IgD-negative memory B cell (primary cell): Measurements from ENCODE around the gene EZH2. TPM values are rescaled to one million over a fixed set of nuclear protein-coding genes. Genes with fewer than 3 reads are reported as not detected.

ENCODE experiments used
- H3K27ac Mint-ChIP-seq, 3 donors: one replicate each; pipeline ENCODE4 v1.8.0; 2020 to 2022; ENCODE audit warnings: mild to moderate bottlenecking in 3 of 3, mixed read lengths in 3 of 3, moderate library complexity in 1 of 3
- H3K27me3 Mint-ChIP-seq: one replicate; pipeline ENCODE4 v1.8.0; 2021; ENCODE audit warnings: mixed read lengths
- H3K36me3 Mint-ChIP-seq: one replicate; pipeline ENCODE4 v1.8.0; 2020; ENCODE audit warnings: mild to moderate bottlenecking, mixed read lengths
- H3K4me1 Mint-ChIP-seq, 3 donors: one replicate each; pipeline ENCODE4 v1.8.0; 2020 to 2022; ENCODE audit warnings: mixed read lengths in 3 of 3, mild to moderate bottlenecking in 1 of 3
- H3K4me3 Mint-ChIP-seq, 4 donors: one replicate each; pipeline ENCODE4 v1.8.0; 2020 to 2022; ENCODE audit warnings: mild to moderate bottlenecking in 4 of 4, mixed read lengths in 4 of 4, moderate library complexity in 3 of 4
- H3K9me3 Mint-ChIP-seq, 3 donors: one replicate each; pipeline ENCODE4 v1.8.0; 2020 to 2021; ENCODE audit warnings: mixed read lengths in 3 of 3, mild to moderate bottlenecking in 1 of 3
- polyA plus RNA-seq: library from polyadenylated mRNA; unstranded; fragments of 300-500 nt; fragmentation: Illumina TruSeq; gene quantifications from one replicate; pipeline ENCODE4 v1.2.3, GENCODE V29; 2021

The EZH2 gene
- 2.6 TPM for polyA plus RNA-seq

DNA sequence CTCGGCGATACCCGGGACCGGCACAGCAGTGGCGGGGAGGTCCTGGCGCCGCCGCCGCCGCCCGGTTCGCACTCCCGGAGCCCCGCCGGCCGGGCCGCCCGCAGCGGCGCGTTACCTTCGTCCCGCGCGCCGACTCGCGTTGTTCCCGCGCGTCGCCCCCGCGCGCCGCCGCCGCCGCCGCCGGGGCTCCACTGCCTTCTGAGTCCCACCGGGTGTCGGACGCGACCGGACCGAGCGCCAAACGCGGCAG, at the start of gene EZH2:
TSS of gene EZH2 (minus strand) at position 243 of the 250 bp plus-strand sequence. CDS start 36,993 bp downstream, outside the sequence.
- peaks cover 10 to 20% (median 15%) of the 10 kb centered on the region in 3 donors for H3K4me1 Mint-ChIP-seq
- peak within 1 kb of the TSS; percentile 92 to 97 (median 96) for H3K27ac Mint-ChIP-seq
- H3K27me3 Mint-ChIP-seq = peaks cover 4% of the 10 kb centered on the region
- no peaks in the 10 kb centered on the region for H3K9me3 Mint-ChIP-seq
- peak within 1 kb of the TSS; percentile 91 to 99 (median 95) for H3K4me3 Mint-ChIP-seq
- H3K36me3 Mint-ChIP-seq = no peaks in the 10 kb centered on the region

GRCh38 chr7:148931470-148931869, 47.4 kb upstream of the EZH2 start:
- no peaks in the 10 kb centered on the region for H3K27me3 Mint-ChIP-seq
- H3K4me1 Mint-ChIP-seq = peaks cover 0 to 2% (median 0%) of the 10 kb centered on the region in 3 donors
- no peak overlapping the region for H3K4me3 Mint-ChIP-seq
- no peaks in the 10 kb centered on the region for H3K9me3 Mint-ChIP-seq
- H3K36me3 Mint-ChIP-seq = peaks cover 2% of the 10 kb centered on the region
- no peak overlapping the region for H3K27ac Mint-ChIP-seq

DNA sequence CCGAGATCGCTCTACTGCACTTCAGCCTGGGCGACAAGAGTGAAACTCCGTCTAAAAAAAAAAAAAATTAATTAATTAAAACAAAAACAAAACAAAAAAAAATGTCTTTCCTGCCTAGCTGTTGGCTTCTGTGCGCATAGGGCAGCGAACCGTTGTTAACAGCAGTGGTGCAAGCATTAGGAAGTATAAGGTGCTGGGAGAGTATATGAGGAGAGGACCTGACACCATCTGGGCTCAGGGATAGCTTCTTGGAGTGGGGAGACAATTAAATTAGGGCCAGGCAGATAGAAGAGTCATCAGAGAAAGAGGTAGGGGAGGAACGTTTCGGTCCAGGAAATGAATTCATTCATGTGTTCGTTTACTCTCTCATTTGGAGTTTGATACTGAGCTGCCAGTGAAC, 46.2 kb upstream of the EZH2 start:
- peaks cover 2% of the 10 kb centered on the region for H3K36me3 Mint-ChIP-seq
- peak overlapping the region in 1 of 4 donors; percentile 71 for H3K4me3 Mint-ChIP-seq
- H3K9me3 Mint-ChIP-seq = no peaks in the 10 kb centered on the region
- H3K27me3 Mint-ChIP-seq = no peaks in the 10 kb centered on the region
- peaks cover 0 to 2% (median 0%) of the 10 kb centered on the region in 3 donors for H3K4me1 Mint-ChIP-seq
- no peak overlapping the region for H3K27ac Mint-ChIP-seq

DNA sequence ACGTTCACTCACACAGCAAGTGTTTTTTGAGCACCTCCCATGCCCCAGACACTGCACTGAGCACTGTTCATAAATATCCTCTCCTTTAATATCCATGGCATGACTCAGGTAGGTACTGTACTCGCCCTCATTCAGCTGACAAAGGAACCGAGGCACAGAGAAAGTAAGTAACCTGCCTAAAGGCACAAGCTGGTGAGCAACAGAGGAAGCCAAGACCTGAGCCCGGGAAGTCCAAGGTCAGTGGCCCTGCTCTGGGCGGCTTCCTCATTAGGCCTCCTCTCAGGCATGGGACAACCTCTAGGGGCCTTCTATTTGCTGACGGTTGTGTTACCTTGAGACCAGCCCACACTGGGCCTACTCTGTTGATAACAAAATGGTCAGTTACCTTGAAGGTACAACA, 45.1 kb upstream of the EZH2 start:
- H3K36me3 Mint-ChIP-seq = peaks cover 2% of the 10 kb centered on the region
- H3K9me3 Mint-ChIP-seq = no peaks in the 10 kb centered on the region
- no peak overlapping the region for H3K4me3 Mint-ChIP-seq
- no peaks in the 10 kb centered on the region for H3K27me3 Mint-ChIP-seq
- H3K27ac Mint-ChIP-seq = no peak overlapping the region
- H3K4me1 Mint-ChIP-seq = peaks cover 0 to under 1% (median 0%) of the 10 kb centered on the region in 3 donors

DNA sequence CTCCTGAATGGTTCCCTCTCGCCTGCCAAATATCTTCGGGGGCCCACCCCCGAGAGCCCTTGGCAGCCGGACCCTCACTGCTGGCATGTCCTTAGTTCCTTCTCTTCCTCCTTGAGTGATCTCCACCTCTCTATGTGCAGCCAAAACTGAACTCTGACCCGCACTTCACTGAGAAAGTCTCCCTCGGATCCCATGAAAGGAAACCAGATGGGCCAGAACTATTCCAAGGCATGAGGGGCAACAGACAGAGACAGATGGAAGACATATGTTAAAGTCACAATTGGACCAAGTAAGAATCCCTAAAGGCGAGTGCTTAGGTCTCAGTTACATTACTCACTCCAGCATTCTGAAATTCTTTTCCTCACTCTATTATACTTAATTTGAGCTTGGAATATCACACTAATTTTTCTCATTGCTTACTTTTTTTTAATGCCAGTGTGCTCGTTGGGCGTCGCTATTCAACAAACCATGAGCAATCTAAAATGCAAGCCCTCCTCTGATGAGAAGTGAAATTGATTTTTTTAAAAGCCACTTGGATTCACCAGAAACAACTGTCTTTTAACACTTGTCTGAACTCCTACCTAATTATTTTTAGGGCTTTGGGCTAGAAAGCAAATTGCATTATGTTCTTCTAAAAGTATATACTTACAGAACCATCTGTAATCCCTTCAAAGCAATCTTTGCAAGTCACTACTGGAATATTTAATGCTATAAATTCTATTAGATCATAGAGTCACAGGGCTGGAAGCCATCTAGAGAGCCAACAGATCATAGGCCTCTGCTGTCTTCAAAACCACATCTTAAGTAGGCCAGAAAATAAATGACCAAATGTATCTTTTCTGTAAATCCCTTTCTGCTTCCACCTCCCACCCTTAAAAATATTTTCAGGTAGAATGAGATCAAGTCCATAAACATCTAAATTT, 43.3 kb upstream of the EZH2 start:
- Mint-ChIP-seq H3K4me1 (no peaks in the 10 kb centered on the region), H3K36me3 (peaks cover 2% of the 10 kb centered on the region), H3K27me3 (no peaks in the 10 kb centered on the region), H3K9me3 (no peaks in the 10 kb centered on the region), H3K27ac (no peak overlapping the region), H3K4me3 (no peak overlapping the region)

DNA sequence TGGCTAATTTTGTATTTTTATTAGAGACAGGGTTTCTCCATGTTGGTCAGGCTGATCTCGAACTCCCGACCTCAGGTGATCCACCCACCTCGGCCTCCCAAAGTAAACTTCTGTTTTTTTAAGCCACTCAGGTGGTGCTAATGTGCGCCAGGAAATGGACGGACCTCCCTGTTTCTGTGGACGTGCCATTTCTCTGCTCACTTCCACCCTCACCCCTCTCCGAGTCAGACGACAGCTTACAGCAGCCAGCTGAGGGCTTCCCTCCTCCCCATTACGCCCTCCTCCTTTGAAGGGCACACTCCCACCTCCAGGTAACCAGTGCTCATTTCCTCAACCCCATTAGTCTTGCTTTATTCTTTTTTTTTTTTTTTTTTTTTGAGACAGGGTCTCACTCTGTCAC, 41.7 kb upstream of the EZH2 start:
- Mint-ChIP-seq H3K27ac (no peak overlapping the region), H3K4me1 (peaks cover 0 to 1% (median 0%) of the 10 kb centered on the region in 3 donors), H3K27me3 (no peaks in the 10 kb centered on the region), H3K4me3 (no peak overlapping the region), H3K36me3 (peaks cover 4% of the 10 kb centered on the region), H3K9me3 (no peaks in the 10 kb centered on the region)

DNA sequence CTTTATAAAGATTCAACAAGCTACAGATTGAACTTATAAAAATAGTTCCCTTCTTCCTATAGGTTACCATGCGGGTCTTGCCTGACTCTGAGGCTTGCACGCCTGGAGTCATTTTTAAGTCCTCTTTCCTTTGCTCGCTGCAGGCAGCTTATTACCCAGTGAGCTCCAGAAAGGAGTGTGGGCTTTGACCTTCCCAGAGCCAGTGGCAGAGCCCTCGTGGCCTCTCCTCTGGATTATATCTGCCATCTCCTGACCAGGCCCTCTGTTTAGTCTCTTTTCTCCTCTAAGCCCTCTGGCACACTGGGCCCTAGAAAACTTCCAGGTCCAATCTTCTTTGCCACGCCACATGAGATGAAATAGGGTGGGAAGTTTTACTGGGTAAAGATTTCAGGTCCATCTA, 39.9 kb upstream of the EZH2 start:
- no peaks in the 10 kb centered on the region for H3K27me3 Mint-ChIP-seq
- peaks cover 0 to 2% (median 1%) of the 10 kb centered on the region in 3 donors for H3K4me1 Mint-ChIP-seq
- no peaks in the 10 kb centered on the region for H3K9me3 Mint-ChIP-seq
- H3K4me3 Mint-ChIP-seq = no peak overlapping the region
- no peak overlapping the region for H3K27ac Mint-ChIP-seq
- peaks cover 4% of the 10 kb centered on the region for H3K36me3 Mint-ChIP-seq

DNA sequence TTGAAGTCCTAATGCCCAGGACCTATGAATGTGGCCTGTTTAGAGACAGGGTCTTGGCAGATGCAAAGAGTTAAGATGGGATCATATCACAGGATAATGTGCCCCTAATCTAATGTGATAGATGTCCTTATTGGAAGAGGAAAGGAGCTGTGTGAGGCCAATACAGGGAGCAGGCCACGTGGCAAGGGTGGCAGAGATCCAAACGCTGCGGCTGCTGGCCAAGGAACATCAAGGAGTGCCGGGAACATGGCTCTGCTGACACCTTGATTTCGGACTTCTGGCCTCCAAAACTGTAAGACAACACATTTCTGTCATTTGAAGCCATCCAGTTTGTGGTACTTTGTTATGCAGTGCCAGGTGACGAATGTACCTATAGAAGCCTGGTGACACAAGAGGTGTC, 37.7 kb upstream of the EZH2 start:
- peaks cover 3% of the 10 kb centered on the region for H3K36me3 Mint-ChIP-seq
- H3K4me1 Mint-ChIP-seq = peaks cover 0 to 3% (median 1%) of the 10 kb centered on the region in 3 donors
- H3K9me3 Mint-ChIP-seq = peaks cover 0 to 2% (median 0%) of the 10 kb centered on the region in 3 donors
- H3K27ac Mint-ChIP-seq = no peak overlapping the region
- H3K4me3 Mint-ChIP-seq = no peak overlapping the region
- no peaks in the 10 kb centered on the region for H3K27me3 Mint-ChIP-seq

DNA sequence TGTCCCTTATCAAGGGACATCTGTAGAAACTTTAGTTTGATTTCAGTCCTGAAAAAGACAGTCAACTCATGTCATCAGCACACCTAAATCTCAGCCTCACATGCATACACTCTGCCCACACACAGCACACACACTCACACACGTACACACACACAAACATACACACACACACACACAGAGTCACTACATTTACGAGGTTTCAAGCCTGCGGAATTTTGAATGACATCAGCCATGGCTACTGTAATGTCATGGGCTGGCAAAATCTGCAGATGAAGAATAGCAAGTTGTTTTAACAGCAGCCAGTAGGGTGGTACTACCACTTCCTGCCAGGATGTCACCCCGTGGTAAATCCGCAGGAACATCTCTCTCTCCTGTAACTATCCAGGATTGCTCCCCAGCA, 37.1 kb upstream of the EZH2 start:
- no peak overlapping the region for H3K4me3 Mint-ChIP-seq
- H3K27me3 Mint-ChIP-seq = no peaks in the 10 kb centered on the region
- H3K4me1 Mint-ChIP-seq = peaks cover 2 to 3% (median 3%) of the 10 kb centered on the region in 3 donors
- H3K9me3 Mint-ChIP-seq = peaks cover 0 to 2% (median 0%) of the 10 kb centered on the region in 3 donors
- no peak overlapping the region for H3K27ac Mint-ChIP-seq
- peaks cover 2% of the 10 kb centered on the region for H3K36me3 Mint-ChIP-seq

DNA sequence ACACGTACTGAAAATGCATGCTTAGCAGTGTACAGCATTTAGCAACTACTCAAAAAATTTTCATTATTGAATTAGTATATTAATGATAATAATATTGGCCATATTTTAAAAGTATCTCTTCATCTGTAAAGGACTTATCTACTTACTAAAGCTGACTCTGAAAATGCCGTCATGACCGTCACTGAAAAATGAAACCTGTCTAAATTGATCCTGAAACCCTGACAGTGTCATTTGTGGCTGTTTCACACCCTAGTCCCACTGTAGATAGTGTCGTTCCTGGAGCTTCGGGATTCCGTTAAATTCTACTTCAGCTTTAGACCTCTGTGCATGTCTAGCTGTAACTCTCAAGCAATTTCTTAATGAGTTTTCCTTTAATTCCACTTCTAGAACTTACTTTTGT, 35.8 kb upstream of the EZH2 start:
- peaks cover 2% of the 10 kb centered on the region for H3K36me3 Mint-ChIP-seq
- peak overlapping the region in 1 of 3 donors; percentile 59 for H3K27ac Mint-ChIP-seq
- no peak overlapping the region for H3K4me3 Mint-ChIP-seq
- H3K27me3 Mint-ChIP-seq = peaks cover 4% of the 10 kb centered on the region
- H3K9me3 Mint-ChIP-seq = peaks cover 0 to 2% (median 0%) of the 10 kb centered on the region in 3 donors
- H3K4me1 Mint-ChIP-seq = peaks cover 9 to 13% (median 9%) of the 10 kb centered on the region in 3 donors

DNA sequence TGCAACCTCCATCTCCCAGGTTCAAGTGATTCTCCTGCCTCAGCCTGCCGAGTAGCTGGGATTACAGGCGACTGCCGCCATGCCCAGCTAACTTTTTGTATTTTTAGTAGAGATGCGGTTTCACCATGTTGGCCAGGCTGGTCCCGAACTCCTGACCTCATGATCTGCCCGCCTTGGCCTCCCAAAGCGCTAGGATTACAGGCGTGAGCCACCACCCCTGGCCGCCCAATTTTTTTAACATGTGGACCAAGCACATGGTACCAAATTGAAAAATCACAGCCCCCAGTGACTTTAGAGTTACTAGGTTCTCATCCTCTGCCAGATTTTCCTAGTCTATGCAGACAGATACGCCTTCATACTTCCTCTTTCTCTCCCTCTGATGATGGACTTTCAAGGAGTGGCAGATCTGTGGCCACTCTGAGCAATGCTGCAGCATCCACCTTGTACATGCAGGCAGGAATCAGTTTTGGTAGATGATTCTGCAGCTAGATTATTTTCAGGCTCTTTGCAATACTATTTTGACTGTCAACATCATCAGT, 34.0 kb upstream of the EZH2 start:
- peaks cover 0 to 2% (median 0%) of the 10 kb centered on the region in 3 donors for H3K9me3 Mint-ChIP-seq
- H3K27ac Mint-ChIP-seq = no peak overlapping the region
- H3K4me3 Mint-ChIP-seq = no peak overlapping the region
- peaks cover 24 to 26% (median 26%) of the 10 kb centered on the region in 3 donors for H3K4me1 Mint-ChIP-seq
- H3K36me3 Mint-ChIP-seq = peaks cover 2% of the 10 kb centered on the region
- H3K27me3 Mint-ChIP-seq = peaks cover 4% of the 10 kb centered on the region

DNA sequence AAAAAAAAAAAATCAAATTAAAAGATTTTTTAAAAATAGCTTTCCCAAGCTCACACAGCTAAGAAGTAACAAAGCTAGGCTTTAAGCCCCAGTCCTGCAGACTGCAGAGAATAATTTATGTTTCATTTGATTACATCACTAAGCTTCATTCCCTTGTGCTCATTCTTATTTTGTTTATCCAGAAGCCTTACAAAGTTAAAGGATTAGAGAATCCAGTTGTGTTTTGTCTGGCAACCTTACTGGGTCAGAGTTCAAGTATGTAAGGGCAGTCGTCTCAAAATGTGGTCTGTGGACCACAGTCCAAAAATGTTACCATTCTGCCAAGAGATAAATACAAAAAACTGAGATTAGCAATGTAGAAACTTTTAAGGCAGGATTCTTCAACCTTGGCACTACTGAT, 32.1 kb upstream of the EZH2 start:
- peaks cover 0 to 2% (median 0%) of the 10 kb centered on the region in 3 donors for H3K9me3 Mint-ChIP-seq
- peaks cover 28 to 36% (median 34%) of the 10 kb centered on the region in 3 donors for H3K4me1 Mint-ChIP-seq
- H3K4me3 Mint-ChIP-seq = no peak overlapping the region
- H3K27me3 Mint-ChIP-seq = peaks cover 4% of the 10 kb centered on the region
- no peak overlapping the region for H3K27ac Mint-ChIP-seq
- H3K36me3 Mint-ChIP-seq = no peaks in the 10 kb centered on the region

DNA sequence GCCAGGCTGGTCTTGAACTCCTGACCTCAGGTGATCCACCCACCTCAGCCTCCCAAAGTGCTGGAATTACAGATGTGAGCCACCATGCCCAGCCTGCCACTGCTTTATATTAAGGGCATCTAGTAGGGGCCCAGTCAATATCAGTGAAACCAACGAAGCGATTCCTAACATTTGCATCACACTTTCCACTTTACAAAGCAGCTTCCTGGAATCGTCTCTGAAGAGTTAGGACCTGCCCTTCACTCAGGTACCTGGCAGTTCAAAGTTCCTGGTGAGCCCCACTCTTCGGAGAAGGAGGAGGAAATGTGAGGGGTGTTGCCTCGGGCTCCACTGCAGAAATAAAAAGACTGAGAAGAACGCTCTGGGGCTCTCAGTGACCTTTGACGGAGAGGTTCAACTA, 31.1 kb upstream of the EZH2 start:
- no peaks in the 10 kb centered on the region for H3K36me3 Mint-ChIP-seq
- H3K27ac Mint-ChIP-seq = peak overlapping the region; percentile 10 to 90 (median 31)
- peaks cover 28 to 35% (median 34%) of the 10 kb centered on the region in 3 donors for H3K4me1 Mint-ChIP-seq
- peak overlapping the region in 2 of 4 donors; percentile 83 to 85 for H3K4me3 Mint-ChIP-seq
- peaks cover 0 to 2% (median 0%) of the 10 kb centered on the region in 3 donors for H3K9me3 Mint-ChIP-seq
- peaks cover 6% of the 10 kb centered on the region for H3K27me3 Mint-ChIP-seq

DNA sequence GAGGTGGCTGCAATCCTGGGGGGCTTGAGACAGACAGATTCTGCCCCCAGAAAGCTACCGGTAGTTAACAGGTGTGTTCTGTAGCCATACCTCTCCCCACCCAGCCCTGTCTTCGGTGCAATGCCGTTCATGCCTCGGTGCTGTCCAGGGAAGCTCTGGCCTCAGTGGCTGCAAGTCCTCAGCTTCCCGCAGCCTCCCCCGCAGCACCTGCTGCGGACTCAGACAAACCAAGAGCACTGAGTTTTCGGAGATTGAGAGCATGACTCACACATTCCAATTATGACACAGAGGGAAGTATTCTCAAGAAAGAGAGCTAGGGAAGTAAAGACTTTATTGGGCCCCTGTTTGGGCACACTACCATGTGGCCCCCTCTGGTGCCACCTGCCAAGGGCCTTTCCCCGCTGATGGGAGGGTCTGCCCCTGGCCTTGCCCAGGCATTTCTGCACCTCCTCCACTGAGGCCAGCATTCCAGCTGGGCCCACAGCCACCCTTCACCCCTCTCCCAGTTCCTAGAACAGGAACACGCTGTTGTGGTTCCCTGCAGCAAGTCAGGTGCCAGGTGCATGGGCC, 30.2 kb upstream of the EZH2 start:
- Mint-ChIP-seq H3K4me1 (peaks cover 26 to 35% (median 34%) of the 10 kb centered on the region in 3 donors), H3K27ac (peak overlapping the region in 1 of 3 donors; percentile 90), H3K27me3 (peaks cover 9% of the 10 kb centered on the region), H3K4me3 (peak overlapping the region in 2 of 4 donors; percentile 1 to 83), H3K36me3 (no peaks in the 10 kb centered on the region), H3K9me3 (peaks cover 0 to 2% (median 0%) of the 10 kb centered on the region in 3 donors)
